T-helper 1 cell treated with Interleukin-12 subunit alpha and Interleukin-12 subunit beta and Interleukin-4 antibody, amounts not matched to agents 30 ng/mL and 1 ng/mL, for 36 hours (primary cell): ENCODE data around the gene RPL27A. TPM values are rescaled to one million over a fixed set of nuclear protein-coding genes. Genes with fewer than 3 reads are reported as not detected.

Source experiments
- total RNA-seq: library from RNA; stranded (reverse); gene quantifications from 2 replicates; pipeline ENCODE4 v1.2.3, GENCODE V29; 2022

Gene RPL27A
- total RNA-seq, 1 donor from 2014 or later = 638 TPM

Other genes starting within 250 kb of the RPL27A start
- 0.66 and 1.4 TPM in 2 replicates for gene STK33, start 88.6 kb upstream of the RPL27A start, total RNA-seq
- 10.7 and 11.6 TPM in 2 replicates for gene TRIM66, start 127 bp upstream of the RPL27A start, total RNA-seq
- 21.0 and 21.4 TPM in 2 replicates for gene AKIP1, start 228.4 kb downstream of the RPL27A start, total RNA-seq